ENCODE data around the gene SLC35F1.

- no peak for TF ChIP-seq CTCF (IDR thresholded peaks at IDR 0.05; ENCODE audit: insufficient read depth, low read length)
- no peak for TF ChIP-seq GABPA (IDR thresholded peaks at IDR 0.05; ENCODE audit: low read depth)
- no peak for TF ChIP-seq POLR2AphosphoS5 (IDR thresholded peaks at IDR 0.05; ENCODE audit: low read depth)
Observed at GRCh38 chr6:118092086-118092485, 185.0 kb downstream of the SLC35F1 start.

Measured in HL-60 (cell line).